H1 (cell line): ENCODE data around the gene MBNL2. TPM values are rescaled to one million over a fixed set of nuclear protein-coding genes. Genes with fewer than 3 reads are reported as not detected.

Source experiments
- CTCF ChIA-PET: fragments of 300-600 bp; sonication (Branson Sonifier 250); formaldehyde crosslinking; loops from one replicate; lab custom pipeline; 2021; ENCODE audit not compliant: partially characterized antibody; lab: Charles Lee
- POLR2A ChIA-PET: fragments of 300-600 bp; sonication (Branson Sonifier 250); formaldehyde crosslinking; loops from one replicate; lab custom pipeline; 2021; ENCODE audit warnings: inconsistent platforms; ENCODE audit not compliant: partially characterized antibody; lab: Charles Lee
- DNase-seq, 2 experiments: peaks; one replicate each; pipeline versions ENCODE4 v3.0.0 to v3.0.0-alpha.2; 2010 to 2022; ENCODE audit warnings: low spot score in 2 of 2, low read depth in 1 of 2, mixed read lengths in 1 of 2
- FAIRE-seq: peaks from 2 replicates; lab custom pipeline; 2011; peaks lifted over from hg19 to GRCh38; lab: Jason Lieb, UNC
- H2AFZ ChIP-seq: 2 replicates; pipeline ENCODE4 v1.8.1; 2012; ENCODE audit warnings: low read length, inconsistent platforms
- H2AK5ac ChIP-seq: 2 replicates; pipeline ENCODE4 v1.6.1; 2013; ENCODE audit warnings: low read depth, low read length
- H2BK120ac ChIP-seq: replicated peaks from 2 replicates; pipeline ENCODE3; 2013; ENCODE audit warnings: low read depth, low read length, inconsistent platforms
- H2BK12ac ChIP-seq: 2 replicates; pipeline ENCODE4 v1.6.1; 2013; ENCODE audit warnings: low read depth, low read length
- H2BK15ac ChIP-seq: 2 replicates; pipeline ENCODE4 v1.6.1; 2013; ENCODE audit warnings: low read length
- H2BK20ac ChIP-seq: 2 replicates; pipeline ENCODE4 v1.6.1; 2013; ENCODE audit warnings: low read length
- H2BK5ac ChIP-seq: 2 replicates; pipeline ENCODE4 v1.6.1; 2013; ENCODE audit warnings: low read depth, low read length
- H3K14ac ChIP-seq: 2 replicates; pipeline ENCODE4 v1.6.1; 2013; ENCODE audit warnings: inconsistent platforms; ENCODE audit not compliant: insufficient read length
- H3K18ac ChIP-seq: 2 replicates; pipeline ENCODE4 v1.6.1; 2013; ENCODE audit warnings: low read length; ENCODE audit errors: extremely low read depth
- H3K23ac ChIP-seq: 2 replicates; pipeline ENCODE4 v1.6.1; 2013; ENCODE audit warnings: inconsistent platforms; ENCODE audit not compliant: insufficient read length
- H3K23me2 ChIP-seq: 2 replicates; pipeline ENCODE4 v1.6.1; 2013; ENCODE audit warnings: low read depth, low read length
- H3K27ac ChIP-seq: 2 replicates; pipeline ENCODE4 v1.6.1; 2011; ENCODE audit warnings: low read depth, low read length, inconsistent platforms
- H3K27me3 ChIP-seq, 4 experiments: replicated peaks in 1 of 4; 1 replicate in 1 of 4; 2 replicates in 3 of 4; pipeline versions ENCODE4 v1.6.1 to v1.8.1; 2011 to 2013; ENCODE audit warnings: low read length in 3 of 4, mild to moderate bottlenecking in 3 of 4, inconsistent platforms in 2 of 4, mixed read lengths in 2 of 4, moderate library complexity in 1 of 4; ENCODE audit not compliant: control insufficient read depth in 3 of 4, insufficient read depth in 3 of 4; ENCODE audit errors: extremely low read depth in 1 of 4
- H3K36me3 ChIP-seq, 4 experiments: 2 replicates each; pipeline versions ENCODE4 v1.6.1 to v1.8.1; 2011 to 2013; ENCODE audit warnings: mild to moderate bottlenecking in 4 of 4, low read length in 3 of 4, moderate library complexity in 2 of 4, control low read depth in 1 of 4, inconsistent platforms in 1 of 4; ENCODE audit not compliant: insufficient read depth in 4 of 4, control insufficient read depth in 2 of 4
- H3K4ac ChIP-seq: replicated peaks from 2 replicates; pipeline ENCODE3; 2013; ENCODE audit warnings: low read length, low read depth, mixed read lengths, inconsistent platforms; ENCODE audit not compliant: insufficient read length
- H3K4me1 ChIP-seq, 4 experiments: replicated peaks in 1 of 4; 1 replicate in 1 of 4; 2 replicates in 3 of 4; pipeline versions ENCODE4 v1.6.1 to v1.8.1; 2011 to 2013; ENCODE audit warnings: low read length in 3 of 4, inconsistent platforms in 2 of 4, mixed read lengths in 1 of 4; ENCODE audit not compliant: insufficient read depth in 4 of 4, control insufficient read depth in 3 of 4
- H3K4me2 ChIP-seq, 2 experiments: 2 replicates each; pipeline versions ENCODE4 v1.6.1 to v1.8.1; 2011 to 2013; ENCODE audit warnings: low read depth in 2 of 2, low read length in 2 of 2, control low read depth in 1 of 2, inconsistent platforms in 1 of 2, mild to moderate bottlenecking in 1 of 2; ENCODE audit not compliant: insufficient read depth in 1 of 2
- H3K4me3 ChIP-seq, 4 experiments: fragments of 200-600, 300-600 bp in 1 of 4; sonication (generic), shearing (Covaris generic), sonication (Bioruptor Twin) in 1 of 4; 2 replicates each; pipeline versions ENCODE4 v1.5.1 to v1.8.1; 2011 to 2016; ENCODE audit warnings: low read length in 4 of 4, low read depth in 3 of 4, control low read depth in 2 of 4, inconsistent platforms in 2 of 4, mild to moderate bottlenecking in 2 of 4, mixed read lengths in 1 of 4, moderate library complexity in 1 of 4; ENCODE audit not compliant: insufficient read depth in 2 of 4; ENCODE audit errors: extremely low read depth in 1 of 4
- H3K56ac ChIP-seq: replicated peaks from 2 replicates; pipeline ENCODE3; 2013; ENCODE audit warnings: low read depth, mild to moderate bottlenecking, mixed read lengths, low read length, inconsistent platforms; ENCODE audit not compliant: insufficient read length
- H3K79me1 ChIP-seq: 2 replicates; pipeline ENCODE4 v1.6.1; 2013; ENCODE audit warnings: low read depth, low read length, control low read depth
- H3K79me2 ChIP-seq, 2 experiments: 2 replicates each; pipeline versions ENCODE4 v1.6.1 to v1.8.1; 2012 to 2013; ENCODE audit warnings: low read length in 2 of 2, mild to moderate bottlenecking in 2 of 2, inconsistent platforms in 1 of 2; ENCODE audit not compliant: insufficient read depth in 2 of 2, control insufficient read depth in 1 of 2
- H3K9ac ChIP-seq, 4 experiments: replicated peaks in 1 of 4; 1 replicate in 1 of 4; 2 replicates in 3 of 4; pipeline versions ENCODE4 v1.6.1 to v1.8.1; 2011 to 2013; ENCODE audit warnings: low read depth in 3 of 4, low read length in 3 of 4, control low read depth in 2 of 4, mild to moderate bottlenecking in 2 of 4, moderate library complexity in 2 of 4, inconsistent platforms in 1 of 4; ENCODE audit errors: extremely low read depth in 1 of 4
- H3K9me3 ChIP-seq, 2 experiments: 2 replicates each; pipeline versions ENCODE4 v1.6.1 to v1.8.1; 2012 to 2013; ENCODE audit warnings: mild to moderate bottlenecking in 2 of 2, moderate library complexity in 2 of 2, control low read depth in 1 of 2, inconsistent platforms in 1 of 2, low read depth in 1 of 2, low read length in 1 of 2, mixed read lengths in 1 of 2; ENCODE audit not compliant: insufficient read depth in 2 of 2
- H4K20me1 ChIP-seq, 2 experiments: replicated peaks in 1 of 2; 2 replicates each; pipeline versions ENCODE3 to v1.8.1; 2011 to 2013; ENCODE audit warnings: inconsistent platforms in 2 of 2, low read length in 2 of 2, mild to moderate bottlenecking in 1 of 2; ENCODE audit not compliant: insufficient read depth in 2 of 2, control insufficient read depth in 1 of 2
- H4K5ac ChIP-seq: 2 replicates; pipeline ENCODE4 v1.6.1; 2013; ENCODE audit warnings: low read length, low read depth, mixed read lengths, inconsistent platforms; ENCODE audit not compliant: insufficient read length
- H4K8ac ChIP-seq: 2 replicates; pipeline ENCODE4 v1.8.0; 2013; ENCODE audit warnings: mild to moderate bottlenecking, moderate library complexity, low read length, inconsistent platforms; ENCODE audit not compliant: insufficient read depth; ENCODE audit errors: extremely low read depth
- H4K91ac ChIP-seq: replicated peaks from 2 replicates; pipeline ENCODE3; 2013; ENCODE audit warnings: low read length, mixed read lengths, inconsistent platforms; ENCODE audit not compliant: insufficient read length
- BACH1 ChIP-seq: IDR thresholded peaks from 2 replicates; pipeline ENCODE4 v1.6.1; 2012; ENCODE audit warnings: low read length, improper control_type of control experiment
- EZH2 ChIP-seq: fragments of 200-600 bp; sonication (generic); IDR thresholded peaks from 2 replicates; pipeline ENCODE4 v1.7.1; 2012; ENCODE audit warnings: low read depth, mild to moderate bottlenecking, moderate library complexity, low read length, inconsistent platforms; ENCODE audit not compliant: severe bottlenecking
- FOSL1 ChIP-seq: IDR thresholded peaks from 2 replicates; pipeline ENCODE4 v1.6.1; 2011; ENCODE audit warnings: mild to moderate bottlenecking, low read depth, low read length, moderate library complexity; ENCODE audit not compliant: insufficient read depth
- GTF2F1 ChIP-seq: IDR thresholded peaks from 2 replicates; pipeline ENCODE4 v1.6.1; 2012; ENCODE audit warnings: low read depth, low read length, improper control_type of control experiment, borderline replicate concordance
- HDAC2 ChIP-seq, 2 experiments: fragments of 300-600 bp in 1 of 2; sonication (generic) in 1 of 2; IDR thresholded peaks; 2 replicates each; pipeline ENCODE4 v1.6.1; 2011 to 2012; ENCODE audit warnings: low read depth in 2 of 2, low read length in 2 of 2, mild to moderate bottlenecking in 2 of 2, moderate library complexity in 2 of 2, borderline replicate concordance in 1 of 2, inconsistent platforms in 1 of 2
- PHF8 ChIP-seq: fragments of 200-600 bp; sonication (generic); conservative IDR thresholded peaks from 2 replicates; pipeline ENCODE4 v1.7.1; 2012; ENCODE audit warnings: low read depth, mild to moderate bottlenecking, inconsistent platforms, low read length, moderate library complexity
- POLR2A ChIP-seq, 2 experiments: IDR thresholded peaks; 1 replicate in 1 of 2; 2 replicates in 1 of 2; pipeline ENCODE4 v1.6.1; 2011; ENCODE audit warnings: low read depth in 2 of 2, low read length in 2 of 2, mild to moderate bottlenecking in 2 of 2; ENCODE audit errors: control extremely low read depth in 1 of 2
- POU5F1 ChIP-seq: IDR thresholded peaks from 2 replicates; pipeline ENCODE4 v1.6.1; 2011; ENCODE audit warnings: low read depth, mild to moderate bottlenecking, low read length, moderate library complexity
- SIN3A ChIP-seq, 2 experiments: IDR thresholded peaks in 1 of 2; conservative IDR thresholded peaks in 1 of 2; 2 replicates each; pipeline ENCODE4 v1.6.1; 2011 to 2012; ENCODE audit warnings: low read length in 2 of 2, improper control_type of control experiment in 1 of 2, low read depth in 1 of 2, mild to moderate bottlenecking in 1 of 2
- SIX5 ChIP-seq: IDR thresholded peaks from 2 replicates; pipeline ENCODE4 v1.6.1; 2011; ENCODE audit warnings: mild to moderate bottlenecking, low read depth, low read length
- TAF7 ChIP-seq: optimal IDR thresholded peaks from 2 replicates; pipeline ENCODE3; 2011; ENCODE audit warnings: low read depth, mild to moderate bottlenecking, inconsistent platforms, low read length, moderate library complexity, borderline replicate concordance
- TEAD4 ChIP-seq: IDR thresholded peaks from 2 replicates; pipeline ENCODE4 v1.6.1; 2012; ENCODE audit warnings: low read depth, low read length, inconsistent platforms, mixed read lengths
- WGBS, 2 experiments: shearing (Covaris generic) in 1 of 2; methylation state at CpG; one replicate each; pipeline versions ENCODE4 v1.1.6 to v1.1.7; 2013 to 2015; ENCODE audit warnings: low lambda C conversion rate in 2 of 2, mixed read lengths in 2 of 2, inconsistent platforms in 1 of 2, low coverage in 1 of 2, missing lambda C conversion rate in 1 of 2; ENCODE audit not compliant: insufficient replicate concordance in 2 of 2, insufficient coverage in 1 of 2, insufficient read length in 1 of 2; ENCODE audit errors: extremely low coverage in 1 of 2, missing lambda C conversion rate in 1 of 2; 5-methylcytosine and 5-hydroxymethylcytosine counted together
- polyA plus RNA-seq, 7 experiments: library from polyadenylated mRNA; depleted of rRNA in 3 of 7; stranded (reverse) in 5 of 7; unstranded in 2 of 7; fragments of >200 nt in 5 of 7; fragments of 200-250 nt in 2 of 7; gene quantifications; 1 replicate in 5 of 7; 2 replicates in 1 of 7; 4 replicates in 1 of 7; pipeline versions ENCODE4 v1.2.1 to v1.2.3, GENCODE V29; 2011 to 2013; ENCODE audit warnings: missing spikeins in 2 of 7, mixed read lengths in 2 of 7
- total RNA-seq: library from RNA; stranded (reverse); fragmentation: NEBNext Ultra II Directional; extraction: Animal tissue kit (Norgen Biotek cat#: 25700); gene quantifications from 2 replicates; pipeline ENCODE4 v1.2.1, GENCODE V29; 2021

MBNL2 gene
- total and polyA plus RNA-seq, 2 of the 8 experiments (the other 6 are each of a cell fraction or from before 2014, with no cell fraction given) = 1.0 to 2.6 TPM

DNA sequence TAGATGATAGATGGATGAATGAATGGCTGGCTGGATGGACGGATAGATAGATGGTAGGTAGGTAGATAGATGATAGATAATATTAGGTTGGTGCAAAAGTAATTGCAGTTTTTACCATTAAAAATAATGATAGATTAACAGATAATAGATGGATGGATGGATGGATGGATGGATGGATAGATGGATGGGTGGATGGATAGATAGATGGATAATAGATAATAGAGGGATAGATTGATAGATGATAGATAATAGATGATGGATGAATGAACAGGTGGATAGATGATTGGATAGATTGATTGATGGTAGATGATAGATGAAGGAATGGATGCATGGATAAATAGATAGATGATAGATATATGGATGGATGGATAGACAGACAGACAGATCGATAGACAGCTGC lies 124.0 kb downstream of the MBNL2 start:
- H3K27ac ChIP-seq = no peak overlapping the region
- H2BK120ac ChIP-seq = no peak overlapping the region
- no peak overlapping the region for H3K18ac ChIP-seq
- 93 to 100% methylated on average over 1 to 2 of the region's 2 CpGs for WGBS, 2 experiments
- no peaks in the 10 kb centered on the region for H3K79me2 ChIP-seq
- no peak overlapping the region for H2BK12ac ChIP-seq
- H3K14ac ChIP-seq = no peak overlapping the region
- H3K56ac ChIP-seq = peak overlapping the region; percentile 64
- H3K23me2 ChIP-seq = no peaks in the 10 kb centered on the region; the same call in 1 of the 2 replicates
- no peaks in the 10 kb centered on the region for H4K20me1 ChIP-seq
- no peak overlapping the region for H3K4ac ChIP-seq
- no peak overlapping the region for H2AK5ac ChIP-seq
- H3K4me3 ChIP-seq = no peak overlapping the region
- CTCF ChIA-PET = interaction anchor here (1.4 to 6.0 kb wide), 2 partner anchors 86 to 235 kb away, joined by 3 to 105 read pairs; no protein-coding TSS in a partner anchor
- FAIRE-seq (no peak), DNase-seq (no peak)
- peaks cover 0 to 2% (median 0%) of the 10 kb centered on the region in 4 experiments; a peak in 1 of 7 replicates for H3K4me1 ChIP-seq
- no peak overlapping the region for H2BK5ac ChIP-seq
- H4K5ac ChIP-seq = no peak overlapping the region
- no peak overlapping the region; a peak in 1 of 4 replicates for H3K4me2 ChIP-seq
- H3K9ac ChIP-seq = no peak overlapping the region
- H4K8ac ChIP-seq = no peak overlapping the region
- H3K23ac ChIP-seq = no peak overlapping the region
- POLR2A ChIA-PET = no interaction called here
- no peak overlapping the region for H2BK20ac ChIP-seq
- TF ChIP-seq TEAD4 = no peak
- TF ChIP-seq HDAC2 (IDR thresholded peaks at IDR 0.05; ENCODE audit: borderline replicate concordance in 1 of 2, low read depth in 2 of 2, low read length in 2 of 2) = no peak
- no peak for TF ChIP-seq EZH2
- TF ChIP-seq SIX5 = no peak
- no peak for TF ChIP-seq FOSL1
- TF ChIP-seq PHF8 = no peak
- no peak for TF ChIP-seq TAF7
- TF ChIP-seq BACH1 = no peak
- no peak for TF ChIP-seq POLR2A (IDR thresholded peaks at IDR 0.05; ENCODE audit: control extremely low read depth in 1 of 2, low read depth in 2 of 2, low read length in 2 of 2)
- TF ChIP-seq SIN3A (conservative IDR thresholded peaks at IDR 0.05 in 1 of 2, IDR thresholded peaks at IDR 0.05 in 1 of 2; ENCODE audit: low read depth in 1 of 2, low read length in 2 of 2) = no peak
- TF ChIP-seq POU5F1 = no peak
- TF ChIP-seq GTF2F1 = no peak
- no peak overlapping the region for H2BK15ac ChIP-seq
- H3K27me3 ChIP-seq = no peaks in the 10 kb centered on the region
- H4K91ac ChIP-seq = no peak overlapping the region
- H3K79me1 ChIP-seq = no peaks in the 10 kb centered on the region
- no peaks in the 10 kb centered on the region; a peak in 2 of 8 replicates for H3K36me3 ChIP-seq
- no peak overlapping the region for H2AFZ ChIP-seq
- no peaks in the 10 kb centered on the region for H3K9me3 ChIP-seq
